ENCODE results near the gene LSM14B. TPM values are rescaled to one million over a fixed set of nuclear protein-coding genes. Genes with fewer than 3 reads are reported as not detected.

Gene LSM14B
- total RNA-seq, 2 donors from 2014 or later, result 26.1 to 26.8 TPM

DNA sequence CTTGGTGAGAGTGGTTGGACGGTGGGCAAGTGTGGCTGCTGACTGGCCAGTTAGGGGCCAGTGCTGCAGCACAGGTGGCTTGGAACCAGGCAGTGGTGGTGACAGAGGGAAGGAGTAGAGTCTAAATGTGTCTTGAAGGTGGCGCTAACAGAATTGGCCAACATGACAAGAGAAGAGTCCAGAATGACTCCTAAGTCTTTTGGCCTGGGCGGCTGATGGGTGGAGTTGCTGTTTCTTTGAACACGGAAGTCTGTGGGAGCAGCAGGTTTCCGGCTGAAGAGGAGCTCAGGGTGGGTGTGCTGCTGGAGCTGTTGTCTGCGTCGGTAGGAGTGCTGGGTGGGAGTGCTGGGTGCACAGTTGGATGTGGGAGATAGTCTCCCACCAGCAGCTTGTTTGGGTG is 10.1 kb downstream of the LSM14B start:
- TF ChIP-seq, protein P1, sequence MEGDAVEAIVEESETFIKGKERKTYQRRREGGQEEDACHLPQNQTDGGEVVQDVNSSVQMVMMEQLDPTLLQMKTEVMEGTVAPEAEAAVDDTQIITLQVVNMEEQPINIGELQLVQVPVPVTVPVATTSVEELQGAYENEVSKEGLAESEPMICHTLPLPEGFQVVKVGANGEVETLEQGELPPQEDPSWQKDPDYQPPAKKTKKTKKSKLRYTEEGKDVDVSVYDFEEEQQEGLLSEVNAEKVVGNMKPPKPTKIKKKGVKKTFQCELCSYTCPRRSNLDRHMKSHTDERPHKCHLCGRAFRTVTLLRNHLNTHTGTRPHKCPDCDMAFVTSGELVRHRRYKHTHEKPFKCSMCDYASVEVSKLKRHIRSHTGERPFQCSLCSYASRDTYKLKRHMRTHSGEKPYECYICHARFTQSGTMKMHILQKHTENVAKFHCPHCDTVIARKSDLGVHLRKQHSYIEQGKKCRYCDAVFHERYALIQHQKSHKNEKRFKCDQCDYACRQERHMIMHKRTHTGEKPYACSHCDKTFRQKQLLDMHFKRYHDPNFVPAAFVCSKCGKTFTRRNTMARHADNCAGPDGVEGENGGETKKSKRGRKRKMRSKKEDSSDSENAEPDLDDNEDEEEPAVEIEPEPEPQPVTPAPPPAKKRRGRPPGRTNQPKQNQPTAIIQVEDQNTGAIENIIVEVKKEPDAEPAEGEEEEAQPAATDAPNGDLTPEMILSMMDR (IDR thresholded peaks at IDR 0.05), result no peak
- Histone ChIP-seq H3K9me3 (no peaks in the 10 kb centered on the region), H3K27me3 (no peaks in the 10 kb centered on the region), H3K4me1 (peaks cover 0 to 38% of the 10 kb centered on the region in 2 donors), H3K4me3 (no peak overlapping the region), H3K36me3 (peaks cover 96% of the 10 kb centered on the region), H3K27ac (peak overlapping the region; percentile 65)
- peak; percentile 73 for DNase-seq (ENCODE audit: low spot score)

DNA sequence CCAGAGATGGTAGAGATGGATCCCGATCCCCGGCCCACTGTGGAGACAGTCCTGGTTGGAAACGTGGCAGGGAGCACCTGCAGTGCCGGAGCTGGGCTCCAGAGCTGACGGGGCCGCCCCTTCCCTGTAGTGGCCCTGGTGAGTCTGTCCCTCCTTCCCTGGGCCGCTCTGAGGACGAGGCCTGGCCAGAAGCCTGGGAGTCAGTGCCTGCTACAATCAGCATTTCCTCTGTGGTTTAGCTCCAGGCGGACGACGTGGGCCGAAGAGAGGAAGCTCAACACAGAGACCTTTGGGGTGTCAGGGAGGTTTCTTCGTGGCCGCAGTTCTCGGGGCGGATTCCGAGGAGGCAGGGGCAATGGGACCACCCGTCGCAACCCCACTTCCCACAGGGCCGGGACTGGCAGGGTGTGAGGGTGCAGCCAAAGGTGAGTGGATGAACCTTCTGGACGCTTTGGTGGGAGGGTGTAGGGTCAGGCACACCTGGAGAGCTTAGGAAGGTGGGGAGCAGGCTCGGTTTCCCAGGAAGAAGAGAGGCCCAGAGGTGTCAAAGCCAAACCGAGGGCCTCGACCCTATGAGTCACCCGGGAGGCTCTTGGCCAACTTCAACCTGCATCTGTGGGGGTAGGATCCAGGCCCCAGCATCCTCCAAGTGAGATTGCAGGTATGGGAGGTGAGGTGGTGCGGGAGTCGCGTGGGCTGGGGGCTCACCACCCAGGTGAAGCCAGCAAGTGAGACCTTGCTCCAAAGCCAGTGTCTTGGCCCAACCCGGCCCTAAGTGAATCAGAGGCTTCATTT is 11.0 kb downstream of the LSM14B start:
- TF ChIP-seq, protein P1 (IDR thresholded peaks at IDR 0.05), result no peak
- DNase-seq (ENCODE audit: low spot score), result no peak
- Histone ChIP-seq H3K4me3 (no peak overlapping the region), H3K27ac (peak overlapping the region; percentile 51 to 65), H3K9me3 (no peaks in the 10 kb centered on the region), H3K27me3 (no peaks in the 10 kb centered on the region), H3K36me3 (peaks cover 96% of the 10 kb centered on the region), H3K4me1 (peaks cover 0 to 38% of the 10 kb centered on the region in 2 donors)

DNA sequence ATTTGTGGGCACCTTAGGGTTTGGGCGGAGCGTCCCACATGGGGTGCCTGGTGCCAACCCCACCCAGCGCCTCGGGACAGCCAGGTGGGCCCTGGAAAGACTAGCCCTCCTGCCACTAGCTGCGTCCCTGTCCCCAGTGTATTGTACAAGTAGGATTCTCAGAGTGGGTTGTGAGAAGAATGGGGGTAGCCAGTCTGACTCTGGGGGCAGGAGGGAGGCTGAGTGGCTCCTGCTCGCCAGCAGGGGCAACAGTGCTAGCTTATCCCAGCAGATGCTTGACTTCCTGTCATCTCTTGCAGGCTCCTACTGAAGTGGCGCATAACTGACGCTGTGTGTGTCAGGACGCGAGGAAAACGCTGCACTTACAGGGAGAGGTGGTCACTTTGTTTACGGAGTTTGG is 11.6 kb downstream of the LSM14B start:
- Histone ChIP-seq H3K9me3 (no peaks in the 10 kb centered on the region), H3K27me3 (no peaks in the 10 kb centered on the region), H3K4me1 (peaks cover 0 to 38% of the 10 kb centered on the region in 2 donors), H3K36me3 (peaks cover 96% of the 10 kb centered on the region), H3K4me3 (no peak overlapping the region), H3K27ac (peak overlapping the region; percentile 51 to 65)
- DNase-seq (ENCODE audit: low spot score), result no peak
- TF ChIP-seq, protein P1 (IDR thresholded peaks at IDR 0.05), result peak in 1 of 2 donors; percentile 45

DNA sequence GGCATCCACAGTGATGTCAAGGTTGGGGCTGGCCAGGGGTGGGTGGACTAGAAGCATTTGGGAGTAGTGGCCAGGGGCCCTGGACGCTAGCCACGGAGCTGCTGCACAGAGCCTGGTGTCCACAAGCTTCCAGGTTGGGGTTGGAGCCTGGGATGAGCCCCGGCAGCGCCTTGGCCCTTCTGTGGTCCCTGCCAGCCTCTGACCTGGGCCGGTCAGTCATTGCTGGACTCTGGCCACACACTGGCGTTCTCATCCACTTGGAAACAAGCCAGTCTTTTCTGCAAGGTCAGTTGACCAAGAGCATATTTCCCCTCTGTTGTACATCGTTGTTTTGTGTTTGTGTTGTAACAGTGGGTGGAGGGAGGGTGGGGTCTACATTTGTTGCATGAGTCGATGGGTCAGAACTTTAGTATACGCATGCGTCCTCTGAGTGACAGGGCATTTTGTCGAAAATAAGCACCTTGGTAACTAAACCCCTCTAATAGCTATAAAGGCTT is 12.5 kb downstream of the LSM14B start:
- Histone ChIP-seq H3K27ac (peak overlapping the region; percentile 51 to 65), H3K4me3 (no peak overlapping the region), H3K9me3 (no peaks in the 10 kb centered on the region), H3K36me3 (peaks cover 96% of the 10 kb centered on the region), H3K27me3 (no peaks in the 10 kb centered on the region), H3K4me1 (peaks cover 0 to 41% of the 10 kb centered on the region in 2 donors)
- peak; percentile 82 for DNase-seq (ENCODE audit: low spot score)
- TF ChIP-seq, protein P1 (IDR thresholded peaks at IDR 0.05), result no peak

DNA sequence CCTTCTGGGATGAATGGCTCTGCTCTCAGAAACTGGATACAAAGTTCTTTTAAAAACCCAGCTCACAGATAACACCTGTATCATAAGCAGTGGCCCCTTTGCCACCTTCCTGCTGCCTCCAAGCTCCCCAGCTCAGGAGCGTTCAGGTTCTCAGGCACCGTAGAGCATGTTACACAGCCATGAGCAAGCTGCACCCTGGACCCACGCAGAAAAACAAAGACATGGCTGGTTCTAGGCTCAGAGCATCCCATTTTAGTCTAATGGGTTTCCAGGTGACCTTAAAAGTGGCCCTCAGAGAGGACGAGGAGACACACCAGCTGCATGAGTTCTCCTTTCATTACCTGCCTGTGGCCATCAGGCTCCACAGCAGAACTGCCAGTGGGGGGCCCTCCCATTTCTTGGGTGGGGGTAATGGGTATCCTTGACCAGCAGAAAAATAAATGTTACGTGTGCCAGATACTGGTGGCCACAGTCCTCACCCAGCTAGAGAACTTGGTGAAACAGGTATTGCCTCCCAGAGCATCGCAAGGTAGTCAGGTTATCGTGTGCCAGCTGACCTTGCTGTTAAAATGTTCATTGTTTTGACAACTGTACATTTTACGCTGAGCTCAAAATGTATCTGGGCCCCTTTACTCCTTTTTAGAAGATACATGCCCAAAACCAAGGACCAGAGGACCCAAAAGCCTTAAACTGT is 13.4 kb downstream of the LSM14B start:
- TF ChIP-seq, protein P1 (IDR thresholded peaks at IDR 0.05), result no peak
- Histone ChIP-seq H3K36me3 (peaks cover 96% of the 10 kb centered on the region), H3K9me3 (no peaks in the 10 kb centered on the region), H3K4me3 (no peak overlapping the region), H3K27me3 (no peaks in the 10 kb centered on the region), H3K4me1 (peaks cover 0 to 50% of the 10 kb centered on the region in 2 donors), H3K27ac (peak overlapping the region in 1 of 2 donors; percentile 11)
- DNase-seq (ENCODE audit: low spot score), result no peak

Data from right atrium auricular region (tissue), 2 donors.